ENCODE measurements around the gene TPD52L1.
A peak's percentile ranks its signal among the peaks of the same experiment; 100 is the strongest.
"Not testable (repeated sequence)": the region's sequence is repeated elsewhere in the genome, so short reads cannot be mapped to it uniquely, and the experiment has no call there.

The TPD52L1 gene, protein sequence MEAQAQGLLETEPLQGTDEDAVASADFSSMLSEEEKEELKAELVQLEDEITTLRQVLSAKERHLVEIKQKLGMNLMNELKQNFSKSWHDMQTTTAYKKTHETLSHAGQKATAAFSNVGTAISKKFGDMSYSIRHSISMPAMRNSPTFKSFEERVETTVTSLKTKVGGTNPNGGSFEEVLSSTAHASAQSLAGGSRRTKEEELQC

DNA sequence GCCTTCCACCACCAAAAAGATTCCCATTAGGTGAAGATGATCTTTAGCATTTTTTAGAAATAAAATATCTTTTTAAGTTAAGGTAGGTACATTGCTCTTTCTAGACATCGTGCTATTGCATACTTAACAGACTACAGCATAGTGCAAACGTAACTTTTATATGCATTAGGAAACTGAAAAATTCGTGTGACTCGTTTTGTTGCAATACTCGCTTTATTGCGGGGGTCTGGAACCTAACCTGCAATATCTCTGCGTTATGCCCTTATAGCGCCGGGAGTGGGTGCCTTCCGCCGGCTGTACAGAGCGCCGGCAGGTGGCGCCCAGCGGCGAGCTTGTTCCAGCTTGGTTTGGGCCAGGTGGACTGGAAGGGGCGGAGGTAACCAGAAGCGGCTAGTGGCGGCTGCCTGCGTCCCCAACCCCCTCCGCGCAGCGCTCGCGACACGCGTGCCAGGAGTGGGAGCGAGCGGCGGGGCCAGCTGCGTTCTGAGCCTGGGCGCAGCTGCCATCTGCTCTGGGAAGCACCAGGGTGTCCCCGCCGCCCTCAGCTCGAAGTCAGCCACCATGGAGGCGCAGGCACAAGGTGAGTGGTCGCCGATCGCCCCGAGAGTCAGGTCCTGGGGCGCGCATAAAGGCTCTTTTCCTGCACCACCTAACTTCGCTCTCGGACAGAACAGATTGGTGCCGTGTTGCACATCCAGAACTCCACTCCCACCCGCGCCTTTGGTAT, at the start of gene TPD52L1:
Gene TPD52L1, plus strand, starts transcription at position 383 of the 727 bp plus-strand sequence. Its CDS starts 179 bp downstream, at position 562.
- peak; percentile 42 for DNase-seq

DNA sequence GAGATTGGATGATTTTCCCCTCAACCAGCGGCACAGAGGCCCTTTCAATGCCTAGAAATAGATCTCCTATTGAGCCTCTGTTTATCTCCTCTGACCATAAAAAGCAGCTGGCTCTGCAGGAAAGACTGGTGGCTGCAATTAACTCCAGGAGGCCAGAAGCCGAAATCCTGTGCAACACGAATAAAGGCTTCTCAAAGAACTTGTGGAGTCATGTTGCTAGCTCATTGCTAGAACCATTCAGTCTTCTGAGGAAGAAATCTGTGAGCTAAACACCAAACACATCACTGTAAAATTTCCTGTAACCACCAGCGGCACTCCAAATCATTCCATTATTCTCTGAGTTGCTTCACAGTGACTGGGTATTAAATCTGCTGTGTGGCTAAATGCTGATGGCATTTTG, 49.1 kb upstream of the TPD52L1 start:
- no peak for DNase-seq

DNA sequence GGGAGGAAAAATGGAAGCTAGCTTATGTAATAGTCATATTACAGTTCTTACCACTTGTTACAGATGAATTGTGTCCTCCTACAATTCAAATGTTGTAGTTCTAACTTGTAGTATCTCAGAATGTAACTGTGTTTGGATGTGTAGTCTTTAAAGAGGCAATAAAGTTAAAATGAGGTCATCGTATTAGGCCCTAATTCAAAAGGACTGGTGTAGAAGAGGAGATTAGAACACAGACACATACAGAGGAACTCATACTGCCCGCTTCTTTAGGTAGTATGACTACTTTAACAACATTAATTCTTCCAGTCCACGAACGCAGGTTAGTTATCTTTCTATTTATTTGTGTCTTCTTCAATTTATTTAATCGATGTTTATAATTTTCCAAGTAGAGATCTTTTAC, 46.5 kb upstream of the TPD52L1 start:
- no peak for DNase-seq

DNA sequence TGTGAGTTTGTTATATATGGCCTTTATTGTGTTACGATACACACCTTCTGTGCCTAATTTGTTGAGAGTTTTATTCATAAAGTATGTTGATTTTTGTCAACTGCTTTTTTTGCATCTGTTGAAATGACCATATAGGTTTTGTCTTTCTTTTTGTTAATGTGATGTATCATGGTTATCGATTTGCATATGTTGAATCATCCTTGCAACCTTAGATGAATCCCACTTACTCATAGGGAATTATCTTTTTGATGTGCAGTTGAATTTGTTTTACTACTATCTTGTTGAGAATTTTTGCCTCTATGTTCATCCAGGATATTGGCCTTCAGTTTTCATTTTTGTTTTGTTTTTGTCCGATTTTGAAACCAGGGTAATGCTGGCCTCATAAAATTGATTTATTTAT, 45.7 kb upstream of the TPD52L1 start:
- DNase-seq, result no peak

DNA sequence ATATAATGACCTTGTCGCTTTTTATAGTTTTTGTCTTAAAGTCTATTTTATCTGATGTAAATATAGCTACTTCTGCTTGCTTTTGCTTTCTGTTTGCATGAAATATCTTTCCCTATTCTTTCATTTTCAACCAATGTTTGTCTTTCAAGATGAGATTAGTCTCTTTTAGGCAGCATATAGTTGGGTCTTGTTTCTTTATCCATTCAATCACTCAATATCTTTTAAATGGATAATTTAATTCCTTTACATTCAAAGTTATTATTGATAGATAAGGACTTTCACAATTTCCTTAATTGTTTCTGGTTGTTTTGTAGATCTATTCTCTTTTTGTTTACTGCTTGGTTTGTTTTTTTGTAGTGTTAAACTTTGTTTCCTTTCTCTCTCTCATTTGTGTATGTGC, 43.5 kb upstream of the TPD52L1 start:
- DNase-seq, result no peak

DNA sequence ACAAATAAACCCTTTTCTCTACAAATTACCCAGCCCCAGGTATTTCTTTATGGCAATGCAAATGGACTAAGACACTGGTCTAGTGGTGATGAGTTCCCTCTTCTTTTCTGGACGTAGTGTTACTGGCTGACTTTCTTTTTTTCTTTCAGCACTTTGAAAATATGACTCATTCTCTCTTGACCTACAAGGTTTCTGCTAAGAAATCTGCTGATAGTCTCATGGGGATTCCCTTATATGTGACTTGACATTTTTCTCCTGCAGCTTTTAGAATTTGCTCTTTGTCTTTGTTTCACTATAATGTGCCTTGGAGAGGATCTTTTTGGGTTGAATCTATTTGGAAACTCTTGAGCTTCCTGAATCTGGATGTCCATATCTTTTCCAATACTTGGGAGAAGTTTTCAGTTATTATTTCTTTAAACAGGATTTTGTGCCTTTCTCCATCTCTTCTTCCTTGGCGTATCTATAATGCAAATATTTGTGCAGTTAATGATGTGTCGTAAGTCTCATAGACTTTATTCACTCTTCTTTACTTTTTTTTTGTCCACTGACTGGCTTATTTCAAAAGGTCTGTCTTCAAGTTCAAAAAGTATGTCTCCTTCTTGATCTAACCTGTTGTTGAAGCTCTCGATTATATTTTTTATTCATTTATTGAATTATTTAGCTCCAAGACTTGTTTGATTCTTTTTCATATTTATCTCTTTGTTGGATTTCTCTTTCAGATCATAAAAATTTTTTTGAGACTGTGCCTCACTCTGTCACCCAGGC, 42.2 kb upstream of the TPD52L1 start:
- DNase-seq, result no peak

DNA sequence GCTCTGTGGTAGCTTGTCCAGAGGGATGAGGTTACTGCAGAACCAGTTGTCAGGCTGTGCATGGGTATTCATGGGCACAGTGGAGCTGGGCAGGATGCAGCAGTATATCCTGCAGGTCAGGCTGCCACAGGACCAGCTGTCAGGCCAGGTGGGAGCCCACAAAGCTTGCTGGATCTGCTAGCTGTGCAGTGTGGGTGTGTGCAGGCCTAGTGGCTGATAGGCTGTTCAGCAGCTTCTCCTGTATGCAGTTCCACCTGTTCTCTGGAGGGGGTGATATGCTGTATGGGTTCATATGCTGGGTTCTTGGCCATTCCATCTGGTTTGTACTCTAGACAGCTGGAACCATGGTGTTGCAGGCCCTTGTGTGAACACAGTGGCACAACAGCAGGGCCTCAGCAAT, 40.6 kb upstream of the TPD52L1 start:
- no peak for DNase-seq

DNA sequence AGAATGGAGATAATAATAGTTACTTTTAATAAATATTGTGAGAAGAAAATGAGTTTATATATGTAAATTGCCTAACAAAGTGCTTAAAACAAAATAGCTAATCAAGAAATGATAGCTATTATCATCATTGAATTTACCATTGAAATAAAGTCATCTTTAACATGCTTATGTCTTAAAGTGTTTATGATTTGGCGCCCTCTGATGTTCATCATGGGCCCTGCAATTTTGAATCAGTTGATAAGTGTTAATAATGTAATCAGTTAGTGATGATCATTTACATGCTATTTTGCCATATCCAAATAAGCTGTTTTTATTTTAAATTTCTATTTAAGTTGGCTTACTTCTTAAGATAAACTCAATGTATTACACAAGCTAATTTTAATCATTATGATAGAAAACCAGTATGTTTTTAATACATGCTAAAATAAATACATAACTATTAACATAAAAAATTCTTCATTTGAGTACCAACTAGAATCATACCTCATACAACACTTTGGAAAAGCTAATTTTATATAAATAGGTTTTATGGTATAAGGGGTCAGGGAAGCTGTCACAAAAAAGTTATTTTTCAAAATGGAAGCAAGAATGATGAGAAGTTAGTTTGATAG, 39.2 kb upstream of the TPD52L1 start:
- peak; percentile 25 for DNase-seq

DNA sequence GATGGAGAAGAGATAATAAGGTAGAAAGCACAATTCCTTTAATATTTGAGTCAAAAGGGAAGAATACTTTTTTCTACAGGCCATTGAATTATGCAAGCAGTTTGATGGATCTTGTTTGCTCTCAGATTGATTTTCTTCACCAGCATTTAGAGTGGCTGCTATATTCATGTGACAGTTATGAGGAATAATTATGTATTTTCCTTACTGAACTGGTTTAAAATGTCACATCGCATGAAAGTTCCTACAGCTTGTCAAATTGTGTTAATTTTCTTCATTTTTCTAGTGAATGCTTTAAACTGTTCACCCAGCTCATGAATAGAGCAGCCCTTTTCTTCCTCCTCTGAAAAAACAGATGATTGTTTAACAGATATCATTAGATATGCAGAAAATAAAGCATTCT, 37.4 kb upstream of the TPD52L1 start:
- no peak for DNase-seq

DNA sequence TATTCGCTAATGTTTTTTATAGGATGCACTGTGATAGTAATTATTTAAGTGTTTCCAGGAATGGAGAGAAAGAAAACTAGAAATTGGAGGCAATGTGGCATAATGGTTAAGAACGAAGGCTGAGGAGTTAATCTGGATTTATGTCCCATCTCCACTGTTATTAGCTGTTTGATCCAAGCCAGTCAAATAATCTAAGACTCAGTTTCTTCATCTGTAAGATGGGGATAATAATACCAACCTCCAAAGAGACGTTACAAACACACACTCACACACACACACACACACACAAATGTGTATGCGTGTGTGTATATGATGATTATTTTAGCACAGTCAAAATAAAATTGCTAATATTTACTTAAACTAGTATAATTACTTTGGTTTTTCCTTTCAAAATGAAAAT, 36.9 kb upstream of the TPD52L1 start:
- DNase-seq, result no peak

DNA sequence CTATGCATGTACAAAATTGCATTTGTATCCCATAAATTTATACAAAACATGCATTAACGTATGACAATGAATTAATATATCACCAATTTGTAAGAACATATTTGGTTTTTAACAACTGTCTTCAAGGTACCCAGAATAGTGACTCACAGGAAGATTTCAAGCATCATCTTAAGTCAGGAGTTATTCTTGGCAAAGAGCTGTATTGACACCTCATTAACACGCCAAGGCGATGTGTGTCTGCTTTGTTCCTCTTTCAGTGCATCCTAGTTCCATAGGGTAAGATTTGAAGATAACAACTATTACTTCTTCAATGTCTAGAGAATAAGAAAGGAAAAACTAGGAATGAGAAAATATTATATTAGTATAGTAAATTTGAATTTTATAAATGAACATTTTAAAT, 35.8 kb upstream of the TPD52L1 start:
- no peak for DNase-seq

DNA sequence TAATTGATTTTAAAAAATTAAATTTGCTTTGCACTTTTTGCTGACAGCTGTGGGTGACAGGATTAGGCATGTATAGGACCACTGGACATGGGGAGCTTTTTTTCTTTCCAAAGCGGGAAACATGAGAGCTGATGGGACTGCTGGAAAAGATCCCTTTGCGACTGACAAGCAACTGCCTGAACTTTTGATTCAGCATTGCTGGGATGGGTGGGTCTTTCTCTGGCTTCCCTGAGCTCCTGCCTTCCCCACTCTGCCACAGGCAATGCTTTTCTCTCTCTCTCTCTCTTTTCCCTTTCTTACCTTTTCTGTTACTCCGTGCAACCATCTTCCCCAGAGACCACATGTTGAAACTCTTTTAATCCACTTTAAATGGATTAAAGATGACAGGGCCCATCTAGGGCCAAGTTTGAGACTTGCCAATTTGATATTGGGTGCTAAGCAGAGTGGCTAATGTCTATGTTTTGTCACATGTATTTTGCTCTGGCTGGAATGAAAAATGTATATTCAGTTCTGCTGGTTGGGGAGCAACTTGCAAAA, 33.5 kb upstream of the TPD52L1 start:
- no peak for DNase-seq

DNA sequence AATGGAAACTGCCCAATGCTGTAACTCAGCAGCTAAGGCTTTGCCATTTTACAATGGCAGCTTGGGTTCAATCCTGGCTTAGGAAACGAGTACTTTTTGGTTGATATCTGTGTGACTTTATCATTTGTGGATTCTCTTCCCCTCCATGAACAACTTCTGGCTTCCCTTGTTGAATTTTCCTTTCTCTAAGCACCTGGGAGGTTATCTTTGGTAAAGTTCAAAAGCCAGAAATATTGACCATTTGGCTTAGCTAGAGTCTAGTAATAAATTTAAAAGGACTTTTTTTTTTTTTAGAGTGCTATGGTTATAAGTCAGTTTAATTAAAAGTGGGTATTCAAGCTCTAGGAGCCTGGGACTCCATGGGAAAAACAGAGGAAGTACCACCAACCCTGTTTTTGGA, 31.7 kb upstream of the TPD52L1 start:
- DNase-seq, result no peak

DNA sequence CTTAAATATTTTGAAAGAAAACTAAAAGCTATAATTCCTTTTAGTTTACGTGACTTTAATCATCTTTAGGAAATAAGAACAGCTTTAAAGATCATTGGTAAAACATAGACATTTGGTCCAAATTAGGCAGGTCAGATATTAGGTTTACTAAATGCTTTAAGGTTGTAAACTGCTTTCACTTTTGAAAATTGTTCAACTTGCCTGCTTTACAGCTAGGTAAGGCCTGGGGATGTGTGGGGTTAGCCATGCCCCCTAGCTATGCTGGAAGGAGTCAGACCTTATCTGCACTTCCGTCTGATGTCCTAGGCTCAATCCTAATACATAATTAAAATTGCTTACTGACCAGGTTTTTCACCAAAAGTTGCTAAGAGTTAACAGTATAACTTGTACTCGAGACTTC, 30.5 kb upstream of the TPD52L1 start:
- DNase-seq, result no peak

DNA sequence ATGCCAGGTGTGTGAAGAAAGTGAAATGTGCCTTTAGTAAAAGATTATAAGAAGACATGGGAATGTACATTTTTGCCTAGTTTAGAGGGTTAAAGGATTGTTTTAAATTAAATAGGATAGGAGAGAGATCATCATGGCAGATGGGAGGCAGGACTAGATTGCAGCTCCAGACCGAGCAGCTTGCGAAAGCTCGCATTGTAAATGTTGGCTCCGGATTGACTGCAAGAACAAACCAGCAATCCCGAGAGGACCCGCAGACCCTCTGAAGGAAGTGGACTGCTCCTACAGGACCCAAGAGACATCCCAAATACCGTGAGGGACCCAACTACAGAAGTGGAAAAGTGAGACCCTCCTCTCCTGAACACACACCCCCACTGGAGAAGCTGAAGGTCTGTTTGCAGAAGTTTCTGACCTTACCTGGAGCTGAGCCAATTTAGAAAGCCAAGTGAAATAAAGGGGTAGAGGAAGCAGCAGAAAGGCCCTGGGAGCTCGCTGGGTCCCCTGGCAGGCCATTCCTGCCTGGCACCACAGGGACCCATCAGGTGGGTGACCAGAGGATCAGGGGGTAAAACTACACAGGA, 30.0 kb upstream of the TPD52L1 start:
- no peak for DNase-seq

DNA sequence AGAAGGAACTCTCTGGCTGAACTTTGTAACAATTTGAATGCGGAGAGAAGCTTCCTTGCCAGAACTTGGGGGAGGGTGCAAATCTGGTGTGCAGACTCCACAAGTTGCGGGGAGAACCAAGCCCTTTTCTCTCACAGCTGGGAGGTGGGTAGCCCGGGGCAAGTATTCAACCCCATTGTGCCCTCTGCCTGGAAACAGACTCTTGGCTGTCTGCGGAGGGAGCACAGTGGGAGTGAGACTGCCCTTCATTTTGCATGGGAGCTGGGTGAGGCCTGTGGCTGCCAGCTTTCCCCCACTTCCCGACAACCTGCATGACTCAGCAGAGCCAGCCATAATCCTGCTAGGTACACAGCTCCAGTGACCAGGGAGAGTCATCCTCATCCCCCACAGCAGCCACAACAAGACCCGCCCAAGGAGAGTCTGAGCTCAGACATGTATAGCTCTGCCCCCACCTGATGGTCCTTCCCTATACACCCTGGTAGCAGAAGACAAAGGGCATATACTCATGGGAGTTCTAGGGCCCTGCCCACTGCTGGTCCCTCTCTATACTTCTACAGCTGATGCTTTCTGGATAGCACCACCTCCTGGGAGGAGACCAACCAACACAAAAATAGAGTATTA, 29.4 kb upstream of the TPD52L1 start:
- DNase-seq, result no peak

DNA sequence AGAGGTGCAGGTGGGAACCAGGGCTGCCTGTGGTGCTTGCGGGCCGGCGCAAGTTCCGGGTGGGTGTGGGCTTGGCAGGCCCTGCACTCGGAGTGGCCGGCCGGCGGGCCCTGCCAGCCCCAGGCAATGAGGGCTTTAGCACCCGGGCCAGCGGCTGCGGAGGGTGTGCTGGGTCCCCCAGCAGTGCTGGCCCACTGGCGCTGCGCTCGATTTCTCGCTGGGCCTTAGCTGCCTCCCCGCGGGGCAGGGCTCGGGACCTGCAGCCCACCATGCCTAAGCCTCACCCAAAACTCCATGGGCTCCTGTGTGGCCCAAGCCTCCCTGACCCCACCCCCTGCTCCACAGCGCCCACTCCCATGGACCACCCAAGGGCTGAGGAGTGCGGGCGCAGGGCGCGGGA, 27.7 kb upstream of the TPD52L1 start:
- DNase-seq, result not testable (repeated sequence)

DNA sequence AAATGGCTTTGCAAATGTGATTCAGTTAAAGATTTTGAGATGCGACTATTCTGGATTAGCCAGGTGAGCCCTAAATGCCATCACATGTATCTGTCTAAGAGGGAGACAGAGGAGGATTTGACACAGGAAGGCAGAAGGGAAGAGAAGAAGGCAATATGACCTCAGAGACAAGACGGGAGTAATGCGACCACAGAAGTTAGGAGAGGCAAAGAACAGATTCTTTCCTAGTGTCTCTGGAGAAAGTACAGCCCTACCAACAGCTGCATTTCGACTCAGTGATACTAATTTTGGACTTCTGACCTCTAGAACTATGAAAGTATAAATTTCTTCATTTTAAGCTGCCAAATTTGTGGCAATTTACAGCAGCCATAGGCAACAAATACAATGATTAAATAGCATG, 24.2 kb upstream of the TPD52L1 start:
- DNase-seq, result no peak

DNA sequence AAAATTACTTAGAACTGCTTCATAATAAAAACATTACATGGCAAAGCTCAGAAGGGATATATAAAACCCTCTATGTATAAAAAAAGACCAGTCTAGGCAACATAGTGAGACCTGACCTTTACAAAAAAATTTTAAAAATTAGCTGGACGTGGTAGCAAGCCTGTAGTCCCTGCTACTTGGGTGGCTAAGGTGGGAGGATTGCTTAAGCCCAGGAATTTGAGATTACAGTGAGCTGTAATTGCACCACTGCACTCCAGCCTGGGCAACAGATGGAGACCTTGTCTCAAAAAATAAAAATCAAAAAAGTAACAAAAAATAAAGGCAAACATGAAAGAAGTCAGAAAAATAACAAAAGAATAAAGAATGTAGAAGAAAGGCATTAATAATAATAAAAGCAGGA, 21.5 kb upstream of the TPD52L1 start:
- DNase-seq, result no peak

DNA sequence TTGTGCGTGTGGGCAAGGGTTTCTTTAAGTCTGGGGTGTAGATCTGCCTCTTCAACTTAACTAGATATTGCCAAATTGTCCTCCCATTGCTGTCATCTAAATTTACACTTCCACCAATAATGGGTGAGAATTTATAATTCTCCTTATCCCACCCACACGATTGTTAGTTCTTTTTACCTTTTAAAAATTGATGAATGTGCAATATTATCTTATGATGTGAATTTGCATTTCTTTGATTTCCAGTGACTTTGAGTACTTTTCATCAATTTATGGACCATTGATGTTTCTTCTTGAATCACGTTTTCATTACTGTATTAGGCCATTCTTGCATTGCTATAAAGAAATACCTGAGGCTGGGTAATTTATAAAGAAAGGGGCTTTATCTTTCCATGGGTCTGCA, 17.2 kb upstream of the TPD52L1 start:
- no peak for DNase-seq

DNA sequence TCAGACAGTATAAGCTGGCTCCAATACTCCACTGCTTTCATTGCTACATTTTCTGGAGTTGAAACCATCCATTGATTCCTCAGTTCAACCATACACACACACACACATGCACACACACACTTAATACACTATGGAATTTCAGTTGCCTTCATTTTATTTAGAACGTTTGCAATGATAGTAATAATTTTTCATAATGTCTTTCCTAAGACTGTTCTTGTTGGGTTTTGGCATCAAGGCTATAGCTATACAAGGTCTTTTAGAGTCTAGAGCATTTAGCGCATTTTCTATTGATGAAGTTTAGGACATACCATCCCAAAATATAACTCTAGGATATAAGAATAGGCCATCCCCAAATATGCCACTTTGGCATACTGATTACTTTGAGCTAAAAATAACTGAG, 15.5 kb upstream of the TPD52L1 start:
- DNase-seq, result no peak

DNA sequence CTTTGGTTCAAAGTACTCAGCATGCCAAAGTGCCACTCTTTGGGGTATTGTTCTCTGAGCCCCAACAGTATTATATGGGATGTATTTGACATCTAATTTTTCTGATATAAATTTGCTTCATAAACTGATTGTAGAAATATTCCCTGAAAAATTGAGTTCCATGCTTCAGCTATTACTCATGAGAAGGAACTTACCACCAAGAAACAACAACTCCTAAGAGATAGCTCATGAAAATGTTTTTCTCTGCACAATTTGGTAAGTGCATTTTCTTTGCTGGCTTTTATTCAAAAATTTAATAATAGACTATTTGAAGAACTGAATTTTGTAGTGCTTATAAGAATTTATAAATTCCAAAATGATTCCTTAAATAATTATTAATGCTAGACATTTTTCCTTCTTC, 12.8 kb upstream of the TPD52L1 start:
- DNase-seq, result no peak

DNA sequence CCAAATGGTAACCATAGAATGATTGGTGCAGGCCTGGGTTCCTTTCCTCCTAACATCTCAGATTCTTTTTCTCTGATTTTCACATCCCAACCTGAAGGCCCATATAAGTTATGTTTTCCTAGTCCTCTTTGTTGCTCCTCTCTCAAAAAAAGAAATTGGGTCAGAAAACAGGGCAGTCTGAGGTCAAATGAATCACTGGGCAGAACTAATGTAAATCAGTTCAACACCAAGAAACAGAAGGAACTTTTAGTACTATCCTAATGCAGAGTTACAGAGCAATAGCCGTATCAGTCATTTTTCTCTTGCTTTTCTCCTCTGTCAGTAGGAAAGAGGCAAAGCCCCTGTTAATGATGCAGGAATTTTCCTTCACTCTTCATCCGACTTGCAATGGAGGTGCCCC, 11.0 kb upstream of the TPD52L1 start:
- DNase-seq, result no peak

Data from activated CD8-positive, alpha-beta memory T cell treated with anti-CD3 and anti-CD28 coated beads, Interleukin-2, amount 50 U/mL, for 4 hours (primary cell).